Stimulated activated CD4-positive, alpha-beta T cell treated with anti-CD3 and anti-CD28 coated beads, Interleukin-12 subunit alpha, Interleukin-12 subunit beta, amount 100 ng/mL, for 4 hours (primary cell): ENCODE results near the gene KCNIP1.

Experiments used
- DNase-seq: peaks from one replicate; pipeline ENCODE4 v3.0.0-alpha.2; 2020

KCNIP1 gene

GRCh38 chr5:170503990-170504596, at the start of gene KCNIP1:
KCNIP1 (plus strand) TSS chr5:170504020.
- DNase-seq: no peak

- DNase-seq: no peak
Observed at GRCh38 chr5:170463426-170463825, 40.4 kb upstream of the KCNIP1 start.

GRCh38 chr5:170464280-170465127, 39.3 kb upstream of the KCNIP1 start:
- DNase-seq: no peak

- no peak for DNase-seq
Observed at GRCh38 chr5:170466553-170466952, 37.3 kb upstream of the KCNIP1 start.

- peak; percentile 10 for DNase-seq
Observed at GRCh38 chr5:170466988-170467707, 36.7 kb upstream of the KCNIP1 start.

- DNase-seq: no peak
Observed at GRCh38 chr5:170468633-170469285, 35.1 kb upstream of the KCNIP1 start.

GRCh38 chr5:170469414-170469813, 34.4 kb upstream of the KCNIP1 start:
- DNase-seq: no peak

GRCh38 chr5:170470275-170470674, 33.5 kb upstream of the KCNIP1 start:
- no peak for DNase-seq

- no peak for DNase-seq
Observed at GRCh38 chr5:170470808-170471404, 32.9 kb upstream of the KCNIP1 start.

DNA sequence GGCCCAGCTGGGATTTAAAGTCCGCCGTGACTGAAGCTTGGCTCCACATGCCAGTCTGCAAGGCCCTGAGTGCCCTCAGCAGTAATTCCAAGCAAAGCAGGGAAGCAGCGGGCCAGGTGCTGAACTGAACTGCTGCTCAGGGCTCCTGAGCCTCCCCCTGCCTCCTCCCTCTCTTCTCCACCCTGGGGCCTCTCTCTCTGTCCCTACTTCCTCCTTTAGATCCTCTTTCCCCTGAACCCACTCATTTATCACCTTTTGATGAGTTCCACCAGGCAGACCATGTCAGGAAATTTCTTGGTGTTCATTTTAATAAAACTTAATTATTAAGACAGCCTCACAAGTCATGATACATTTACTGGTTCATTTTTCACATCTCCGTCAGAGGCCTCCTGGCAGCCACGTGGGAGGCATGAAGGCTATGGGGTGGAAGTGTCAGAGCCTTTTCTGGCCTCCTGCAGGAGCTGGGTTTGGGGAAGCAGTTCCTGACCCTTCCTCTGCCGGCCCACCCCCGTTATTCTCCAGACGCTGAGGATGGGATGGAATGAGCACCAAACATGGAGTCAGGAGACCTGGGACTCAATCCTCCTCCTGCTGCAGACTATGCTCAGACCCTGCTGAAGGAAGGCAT, 32.2 kb upstream of the KCNIP1 start:
- DNase-seq: no peak

GRCh38 chr5:170473642-170474041, 30.2 kb upstream of the KCNIP1 start:
- DNase-seq: no peak

DNA sequence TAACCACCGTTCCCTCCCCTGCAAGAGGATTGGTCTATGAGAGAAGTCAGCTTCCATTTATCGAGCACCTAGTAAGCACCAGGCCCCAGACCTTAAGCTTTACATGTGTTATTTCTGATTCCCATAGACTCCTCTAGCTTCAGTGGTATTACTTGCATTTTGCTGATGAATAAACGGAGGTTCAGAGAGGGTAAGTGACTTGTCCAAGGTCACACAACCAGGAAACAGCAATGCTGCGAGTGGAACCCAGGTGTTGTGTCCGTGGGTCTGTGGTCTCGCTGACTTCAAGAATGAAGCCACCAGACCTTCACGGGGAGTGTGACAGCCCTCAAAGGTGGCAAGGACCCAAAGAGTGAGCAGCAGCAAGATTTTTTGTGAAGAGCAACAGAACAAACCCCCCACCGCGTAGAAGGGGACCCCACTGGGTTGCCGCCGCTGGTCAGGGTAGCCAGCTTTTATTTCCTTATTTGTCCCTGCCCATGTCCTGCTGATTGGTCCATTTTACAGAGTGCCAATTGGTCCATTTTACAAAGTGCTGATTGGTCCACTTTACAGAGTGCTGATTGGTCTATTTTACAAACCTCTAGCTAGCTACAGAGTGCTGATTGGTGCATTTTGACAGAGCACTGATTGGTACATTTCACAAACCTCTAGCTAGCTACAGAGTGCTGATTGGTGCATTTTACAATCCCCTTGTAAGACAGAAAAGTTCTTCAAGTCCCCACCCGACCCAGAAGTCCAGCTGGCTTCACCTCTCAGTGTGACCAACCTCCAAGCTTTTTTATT, 29.1 kb upstream of the KCNIP1 start:
- no peak for DNase-seq

GRCh38 chr5:170475294-170476000, 28.4 kb upstream of the KCNIP1 start:
- DNase-seq: no peak

- DNase-seq: no peak
Observed at GRCh38 chr5:170476704-170477103, 27.1 kb upstream of the KCNIP1 start.

DNA sequence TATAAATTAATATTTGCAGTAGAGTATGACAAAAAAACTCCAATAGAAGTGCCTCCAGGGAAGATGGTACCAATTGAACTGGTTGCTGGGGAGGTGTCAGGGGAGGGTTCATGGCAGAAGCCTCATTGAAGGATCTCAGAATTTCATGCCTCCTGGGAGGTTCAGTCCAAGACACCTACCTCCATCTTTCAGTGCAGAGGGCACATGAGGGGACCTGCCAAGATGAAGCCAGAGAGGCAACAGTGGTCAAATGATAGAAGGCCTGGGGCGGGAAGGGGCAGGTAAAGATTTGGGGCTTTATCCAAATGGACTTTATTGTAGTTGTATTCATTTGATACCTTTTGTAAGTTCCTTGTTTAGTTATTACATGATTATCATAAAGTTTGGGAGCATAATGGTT, 25.9 kb upstream of the KCNIP1 start:
- no peak for DNase-seq

- no peak for DNase-seq
Observed at GRCh38 chr5:170478306-170478705, 25.5 kb upstream of the KCNIP1 start.

DNA sequence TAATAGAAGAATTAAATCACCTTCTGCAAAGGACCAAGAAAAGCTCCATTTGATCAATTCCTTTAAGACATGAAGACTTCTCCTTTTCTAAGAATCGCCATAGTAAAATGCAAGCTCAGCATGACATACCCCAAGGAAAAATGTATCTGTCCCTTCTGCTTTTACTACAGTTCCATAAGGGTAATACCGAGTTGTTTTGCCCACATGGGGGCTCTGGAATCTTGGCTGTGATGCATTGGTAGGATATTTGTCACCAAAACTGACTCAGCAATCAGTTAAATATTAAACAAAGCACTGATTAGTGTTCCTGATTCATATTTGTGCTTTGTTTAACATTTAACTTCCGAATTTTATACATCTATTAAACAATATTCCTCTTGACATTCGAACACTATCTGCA, 24.3 kb upstream of the KCNIP1 start:
- DNase-seq: no peak

GRCh38 chr5:170480260-170480659, 23.6 kb upstream of the KCNIP1 start:
- DNase-seq: no peak

GRCh38 chr5:170481849-170482248, 22.0 kb upstream of the KCNIP1 start:
- DNase-seq: no peak

DNA sequence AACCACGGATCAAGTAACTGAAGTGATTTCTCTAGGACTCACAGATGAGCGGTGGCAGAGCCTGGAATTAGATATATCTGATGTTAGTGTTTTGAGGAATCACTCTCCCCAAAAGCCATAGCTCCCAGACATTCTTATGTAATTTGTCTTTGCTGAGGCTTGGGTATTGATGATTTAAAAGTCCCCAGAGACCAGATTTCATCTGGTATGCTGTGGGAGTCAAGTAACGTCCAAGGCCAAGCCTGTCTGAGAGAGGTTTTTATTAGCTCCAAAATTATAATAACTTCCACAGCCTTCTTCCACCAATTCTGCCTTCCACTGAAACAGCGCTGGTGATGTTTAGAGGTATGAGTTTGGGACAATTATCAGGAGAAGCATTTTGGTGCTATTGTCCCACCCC, 21.3 kb upstream of the KCNIP1 start:
- no peak for DNase-seq
